DMS53 treated with DMSO at 0.1 percent for 48 hours (cell line): ENCODE measurements around the gene SYT13.

Source experiments
- DNase-seq: peaks from one replicate; lab custom pipeline; 2025; ENCODE audit not compliant: unreplicated experiment; lab: John Stamatoyannopoulos, UW

SYT13 gene

GRCh38 chr11:45313171-45313865 lies 27.2 kb upstream of the SYT13 start:
- DNase-seq, result no peak

- DNase-seq, result no peak
Observed at GRCh38 chr11:45305874-45306623, 19.9 kb upstream of the SYT13 start.

DNA sequence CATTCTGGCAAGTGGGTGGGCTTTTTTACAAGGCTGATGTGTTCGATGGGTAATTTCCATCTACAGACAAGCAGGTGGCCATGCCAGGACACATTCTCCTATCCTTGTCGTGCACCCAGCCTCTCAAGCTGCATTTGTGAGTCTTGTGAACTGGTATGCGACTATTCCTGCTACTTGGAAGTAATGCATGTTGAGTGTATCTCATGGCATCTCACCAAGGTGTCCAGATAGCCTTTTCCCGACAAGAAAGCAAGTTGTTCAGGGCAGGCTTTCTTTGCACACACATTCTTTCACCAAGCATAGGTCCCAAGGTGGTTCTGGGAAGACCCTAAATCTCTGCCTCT lies 18.8 kb upstream of the SYT13 start:
- no peak for DNase-seq

DNA sequence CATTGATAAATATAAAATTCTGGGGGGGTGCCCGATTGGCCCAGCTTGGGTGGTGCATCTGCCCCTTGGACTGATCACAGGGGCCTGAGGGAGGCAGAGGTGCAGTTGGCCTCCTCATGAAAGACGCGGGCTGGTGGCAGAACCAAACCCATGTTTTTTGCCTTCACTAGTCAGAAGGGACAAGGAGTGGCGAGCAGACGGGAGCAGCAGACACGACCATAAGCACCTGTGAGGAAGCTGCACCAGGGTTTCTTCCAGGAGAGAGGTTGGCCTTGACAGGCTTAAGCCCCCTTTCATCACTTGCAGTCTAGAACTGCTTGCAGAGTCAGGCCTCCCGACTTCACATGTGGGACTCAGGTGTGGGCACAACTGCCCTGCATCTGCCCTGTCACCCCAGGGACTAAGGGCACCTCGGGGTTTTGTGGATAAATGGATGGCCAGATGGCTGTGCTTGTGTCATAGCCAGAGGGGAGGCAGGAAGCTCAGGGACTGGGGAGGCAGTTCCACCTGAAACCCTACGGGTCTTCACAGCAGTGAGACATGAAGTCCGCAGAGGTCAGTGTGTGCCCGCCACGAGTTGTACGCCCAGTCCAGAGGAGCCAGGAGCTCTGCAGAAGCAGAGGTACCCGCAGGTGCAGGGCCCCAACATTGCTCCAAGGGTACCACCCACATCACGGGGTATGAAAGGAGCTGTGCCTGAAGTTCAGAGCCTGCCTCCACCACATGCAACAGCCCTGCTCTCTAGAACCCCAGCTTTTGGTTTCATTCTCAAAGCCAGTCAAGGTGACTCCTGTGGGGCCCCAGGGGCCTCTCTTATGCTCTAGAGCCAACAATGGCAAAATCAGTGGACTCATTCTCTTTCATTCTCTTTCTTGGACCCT lies 18.2 kb upstream of the SYT13 start:
- DNase-seq, result no peak

- no peak for DNase-seq
Observed at GRCh38 chr11:45303316-45303715, 17.2 kb upstream of the SYT13 start.

- DNase-seq, result peak; percentile 14
Observed at GRCh38 chr11:45301537-45302246, 15.6 kb upstream of the SYT13 start.

DNA sequence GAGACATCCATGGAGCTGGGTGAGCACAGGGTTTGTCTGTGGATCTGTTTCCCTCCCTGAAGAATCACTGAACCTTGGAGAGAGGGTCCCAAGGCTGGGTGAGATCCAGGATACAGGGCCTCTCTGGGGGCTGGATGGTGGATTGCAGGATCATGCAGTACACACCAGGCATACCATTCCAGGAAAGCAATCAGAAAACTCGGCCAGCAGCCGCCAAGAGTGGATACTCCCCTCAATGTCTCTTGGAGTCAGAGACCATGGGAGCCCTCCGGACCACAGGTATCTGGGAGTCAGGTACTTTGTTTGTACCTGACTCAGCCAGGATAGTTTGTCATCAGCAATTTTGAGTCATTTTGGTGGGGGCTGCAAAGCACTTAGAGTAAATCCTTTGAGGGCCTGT lies 14.6 kb upstream of the SYT13 start:
- no peak for DNase-seq

DNA sequence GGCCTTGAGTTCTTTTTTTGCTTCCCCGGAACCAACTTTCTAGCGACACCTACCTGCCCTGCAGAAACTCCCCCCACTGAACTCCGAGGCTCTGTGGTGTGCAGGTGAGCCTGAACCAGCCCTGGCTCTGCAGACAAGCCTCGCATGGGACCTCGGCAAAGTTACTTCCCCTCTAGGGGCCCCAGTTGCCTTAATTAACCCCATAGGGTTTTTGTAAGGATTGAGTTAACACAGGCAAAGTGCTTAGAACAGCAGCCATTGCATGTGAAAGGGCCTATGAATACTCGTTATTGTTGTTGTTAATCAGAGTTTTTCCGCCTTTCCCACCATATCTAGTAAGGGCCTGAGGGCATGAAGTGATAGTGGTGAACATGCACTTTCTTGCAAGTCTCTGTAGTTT lies 12.6 kb upstream of the SYT13 start:
- no peak for DNase-seq

GRCh38 chr11:45296075-45296474 lies 9.9 kb upstream of the SYT13 start:
- no peak for DNase-seq

GRCh38 chr11:45294499-45294898 lies 8.4 kb upstream of the SYT13 start:
- DNase-seq, result no peak

DNA sequence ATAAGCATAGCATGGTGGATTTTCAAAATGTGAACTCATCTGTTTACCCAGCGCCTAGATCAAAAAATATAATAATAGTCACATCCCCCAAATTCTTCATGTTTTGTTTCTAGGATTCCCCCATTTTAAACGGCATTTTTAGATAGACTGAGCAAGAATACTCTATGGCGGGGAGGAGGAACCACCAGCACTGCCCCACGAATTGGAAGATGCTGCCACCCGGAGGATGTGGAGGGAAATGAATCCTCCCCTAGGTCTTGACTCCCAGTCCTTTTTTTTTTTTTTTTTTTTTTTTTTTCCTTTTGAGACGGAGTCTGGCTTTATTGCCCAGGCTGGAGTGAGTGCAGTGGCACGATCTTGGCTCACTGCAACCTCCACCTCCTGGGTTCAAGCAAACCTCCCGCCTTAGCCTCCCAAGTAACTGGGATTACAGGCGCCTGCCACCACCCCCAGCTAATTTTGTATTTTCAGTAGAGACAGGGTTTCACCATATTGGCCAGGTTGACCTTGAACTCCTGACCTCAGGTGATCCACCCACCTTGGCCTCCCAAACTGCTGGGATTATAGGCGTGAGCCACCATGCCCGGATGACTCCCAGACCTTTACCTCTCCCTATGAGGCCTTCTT lies 7.5 kb upstream of the SYT13 start:
- DNase-seq, result peak; percentile 41

GRCh38 chr11:45290586-45290985 lies 4.4 kb upstream of the SYT13 start:
- no peak for DNase-seq

GRCh38 chr11:45289369-45289768 lies 3.2 kb upstream of the SYT13 start:
- DNase-seq, result no peak

- no peak for DNase-seq
Observed at GRCh38 chr11:45288339-45288738, 2.2 kb upstream of the SYT13 start.

DNA sequence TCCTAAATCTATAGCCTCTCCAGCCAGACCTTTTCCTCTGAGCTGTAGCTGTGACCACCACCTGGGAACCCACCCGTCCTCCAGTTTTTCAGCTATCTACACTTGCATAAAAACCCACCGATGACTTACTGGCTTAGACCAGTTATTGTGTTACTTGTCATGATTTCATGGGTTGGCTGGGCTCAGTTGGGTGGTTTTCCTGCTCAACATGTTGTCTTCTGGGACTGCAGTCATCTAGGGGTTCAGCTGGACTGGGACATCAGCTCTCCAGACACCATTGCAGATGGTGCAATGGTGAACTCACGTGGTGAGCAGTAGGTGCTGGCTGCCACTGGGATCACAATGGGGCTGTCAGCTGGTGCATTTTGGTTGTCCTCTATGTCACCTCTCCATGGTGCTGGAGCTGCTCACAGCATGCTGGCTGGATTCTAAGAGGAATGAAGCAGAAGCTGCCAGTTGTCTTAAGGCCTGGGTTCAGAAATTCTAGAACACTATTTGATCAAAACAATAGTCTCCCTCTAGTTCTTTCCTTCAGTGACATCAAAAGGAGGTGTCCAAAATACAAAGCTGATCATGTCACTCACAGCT lies 1.3 kb upstream of the SYT13 start:
- DNase-seq, result no peak

DNA sequence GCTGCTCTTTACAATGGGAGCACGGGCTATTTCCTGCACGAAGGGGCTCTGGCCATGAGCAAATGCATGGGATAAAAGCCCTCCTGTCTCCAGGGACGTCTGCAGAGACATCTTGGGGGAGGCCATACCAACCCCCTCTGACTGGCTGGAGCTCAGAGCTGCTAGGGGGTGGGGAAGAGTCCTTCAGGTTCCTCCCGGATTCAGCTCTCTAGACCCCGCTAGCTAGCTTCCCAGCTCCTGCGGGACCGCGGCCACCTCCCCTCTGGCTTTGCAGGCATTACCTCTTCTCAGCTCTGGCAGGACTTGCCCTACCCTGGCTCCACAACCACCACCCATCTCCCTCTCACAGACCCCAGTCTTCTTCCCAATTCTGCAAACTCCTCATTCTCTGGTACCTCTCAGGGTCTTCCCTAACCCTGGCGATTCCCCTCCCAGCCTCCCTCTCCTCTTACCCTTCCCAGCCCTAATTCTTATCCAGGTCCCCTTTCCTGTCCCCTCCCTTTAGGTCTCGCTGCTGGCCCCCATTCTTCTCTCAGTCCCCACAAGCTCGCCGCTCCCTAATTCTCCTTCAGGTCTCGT lies 802 bp downstream of the SYT13 start:
- no peak for DNase-seq

- no peak for DNase-seq
Observed at GRCh38 chr11:45282081-45282480, 4.1 kb downstream of the SYT13 start.

DNA sequence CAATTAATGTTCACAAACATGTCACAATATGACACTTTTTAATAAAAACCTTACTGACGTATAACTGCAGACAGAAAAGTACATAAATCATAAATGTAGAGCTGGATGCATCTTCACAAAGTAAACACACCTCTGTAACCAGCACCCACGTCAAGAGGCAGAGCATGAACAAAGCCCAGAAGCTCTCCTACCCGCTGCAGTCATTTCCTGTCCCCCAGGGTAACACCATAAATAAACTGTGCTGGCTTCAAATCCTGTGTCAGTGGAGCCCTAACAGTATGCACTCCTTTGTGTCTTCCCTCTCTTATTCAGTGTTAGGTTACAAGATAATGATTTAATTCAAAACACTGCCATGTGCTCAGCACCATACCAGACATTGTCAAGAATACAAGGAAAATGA lies 5.7 kb downstream of the SYT13 start:
- DNase-seq, result peak; percentile 94

GRCh38 chr11:45279645-45280044 lies 6.5 kb downstream of the SYT13 start:
- DNase-seq, result no peak

DNA sequence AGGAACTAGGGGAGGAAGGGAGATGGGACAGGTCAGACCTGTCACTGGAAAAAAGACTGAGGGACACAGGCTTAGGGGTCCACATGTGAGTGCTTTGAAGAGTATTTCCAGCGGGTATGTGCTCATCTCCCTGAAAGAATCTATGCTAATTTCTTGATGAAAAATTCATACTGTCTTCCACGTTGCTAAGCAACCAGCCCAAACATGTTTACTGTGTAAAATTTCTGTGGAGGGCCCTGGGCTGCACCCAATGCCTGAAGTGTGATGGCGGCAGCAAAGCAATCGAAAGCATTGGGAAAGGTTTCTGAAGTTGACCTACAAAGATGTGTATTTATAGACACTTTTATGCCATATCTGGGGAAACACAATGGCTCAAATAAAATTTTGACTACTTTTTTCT lies 7.4 kb downstream of the SYT13 start:
- DNase-seq, result no peak
